Endothelial cell (in vitro differentiated cells): Measurements from ENCODE around the gene PPRC1. TPM values are rescaled to one million over a fixed set of nuclear protein-coding genes. Genes with fewer than 3 reads are reported as not detected.

ENCODE experiments used
- DNase-seq: peaks from one replicate; pipeline ENCODE4 v3.0.0; 2021; ENCODE audit warnings: low spot score
- H3K27ac Mint-ChIP-seq: one replicate; pipeline ENCODE4 v1.8.0; 2021; ENCODE audit warnings: mixed read lengths, inconsistent platforms; ENCODE audit not compliant: unreplicated experiment
- H3K27me3 Mint-ChIP-seq: one replicate; pipeline ENCODE4 v1.8.0; 2021; ENCODE audit warnings: mild to moderate bottlenecking, moderate library complexity, mixed read lengths, inconsistent platforms; ENCODE audit not compliant: unreplicated experiment
- H3K36me3 Mint-ChIP-seq: one replicate; pipeline ENCODE4 v1.8.0; 2021; ENCODE audit warnings: mild to moderate bottlenecking, low read depth, mixed read lengths, inconsistent platforms; ENCODE audit not compliant: unreplicated experiment
- H3K4me1 Mint-ChIP-seq: one replicate; pipeline ENCODE4 v1.8.0; 2021; ENCODE audit warnings: mild to moderate bottlenecking, mixed read lengths, inconsistent platforms; ENCODE audit not compliant: unreplicated experiment
- H3K4me3 Mint-ChIP-seq: one replicate; pipeline ENCODE4 v1.8.0; 2021; ENCODE audit warnings: mild to moderate bottlenecking, mixed read lengths, inconsistent platforms; ENCODE audit not compliant: unreplicated experiment
- H3K9me3 Mint-ChIP-seq: one replicate; pipeline ENCODE4 v1.8.0; 2021; ENCODE audit warnings: mixed read lengths, inconsistent platforms; ENCODE audit not compliant: unreplicated experiment
- CTCF ChIP-seq: fragments of 200-600 bp; sonication (generic); IDR thresholded peaks from one replicate; pipeline ENCODE4 v1.5.0; 2021; ENCODE audit warnings: antibody characterized with exemption; ENCODE audit not compliant: unreplicated experiment
- total RNA-seq: library from RNA; stranded (reverse); fragmentation: NEBNext Ultra II Directional; extraction: Animal tissue kit (Norgen Biotek cat#: 25700); gene quantifications from one replicate; pipeline ENCODE4 v1.2.1, GENCODE V29; 2021; ENCODE audit not compliant: unreplicated experiment

PPRC1 gene
- total RNA-seq, 1 donor from 2014 or later: 29.9 TPM

- H3K4me3 Mint-ChIP-seq: peak overlapping the region; percentile 91
These were observed 10.4 kb upstream of the PPRC1 start for GRCh38 chr10:102122450-102122849.

DNA sequence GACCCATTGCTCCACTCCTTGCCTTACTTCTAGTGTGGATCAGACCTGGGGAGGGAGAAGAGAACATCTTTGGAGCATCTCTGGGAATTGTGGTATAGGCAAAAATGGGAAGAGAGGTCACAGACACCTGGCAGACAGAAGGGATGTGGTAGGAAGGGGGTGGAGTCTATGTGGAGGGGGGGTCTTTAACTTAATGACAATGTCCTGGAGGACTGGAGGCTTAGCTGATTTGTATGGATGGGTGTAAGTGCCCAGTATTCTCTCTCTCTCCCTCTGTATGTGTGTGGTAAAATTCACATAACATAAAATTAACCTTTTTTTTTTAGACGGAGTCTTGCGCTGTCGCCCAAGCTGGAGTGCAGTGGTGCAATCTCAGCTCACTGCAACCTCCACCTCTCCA is 9.6 kb upstream of the PPRC1 start:
- peaks cover 37% of the 10 kb centered on the region for H3K4me1 Mint-ChIP-seq
- H3K27me3 Mint-ChIP-seq: peaks cover 14% of the 10 kb centered on the region
- no peak for DNase-seq
- H3K27ac Mint-ChIP-seq: peak overlapping the region; percentile 30
- H3K36me3 Mint-ChIP-seq: no peaks in the 10 kb centered on the region
- H3K9me3 Mint-ChIP-seq: no peaks in the 10 kb centered on the region
- no peak for TF ChIP-seq CTCF
- no peak overlapping the region for H3K4me3 Mint-ChIP-seq

More at GRCh38 chr10:102122450-102122849, 10.4 kb upstream of the PPRC1 start:
- no peak for DNase-seq
- H3K27ac Mint-ChIP-seq: peak overlapping the region; percentile 72
- peaks cover 44% of the 10 kb centered on the region for H3K4me1 Mint-ChIP-seq
- H3K9me3 Mint-ChIP-seq: no peaks in the 10 kb centered on the region
- H3K27me3 Mint-ChIP-seq: peaks cover 14% of the 10 kb centered on the region
- TF ChIP-seq CTCF: no peak
- H3K36me3 Mint-ChIP-seq: no peaks in the 10 kb centered on the region

- Mint-ChIP-seq H3K9me3 (no peaks in the 10 kb centered on the region), H3K36me3 (peaks cover 9% of the 10 kb centered on the region), H3K27me3 (peaks cover 7% of the 10 kb centered on the region), H3K27ac (no peak overlapping the region), H3K4me1 (peaks cover 24% of the 10 kb centered on the region), H3K4me3 (peak overlapping the region; percentile 96)
- no peak for TF ChIP-seq CTCF
- DNase-seq: no peak
These were observed 1.3 kb upstream of the PPRC1 start for GRCh38 chr10:102131286-102132170.

GRCh38 chr10:102132193-102132562 is 662 bp upstream of the PPRC1 start:
- Mint-ChIP-seq H3K4me1 (peaks cover 29% of the 10 kb centered on the region), H3K27ac (no peak overlapping the region), H3K4me3 (peak overlapping the region; percentile 96), H3K36me3 (peaks cover 9% of the 10 kb centered on the region), H3K27me3 (peaks cover 7% of the 10 kb centered on the region), H3K9me3 (no peaks in the 10 kb centered on the region)
- DNase-seq: no peak
- no peak for TF ChIP-seq CTCF
